ENCODE data around the gene TEX13D. TPM values are rescaled to one million over a fixed set of nuclear protein-coding genes. Genes with fewer than 3 reads are reported as not detected.

Gene TEX13D
- total RNA-seq = not detected in 2 replicates

GRCh38 chrX:124332481-124333424 is at the start of gene TEX13D:
Gene TEX13D, plus strand, starts transcription at chrX:124332660. Its CDS starts 258 bp downstream, at chrX:124332918.

DNA sequence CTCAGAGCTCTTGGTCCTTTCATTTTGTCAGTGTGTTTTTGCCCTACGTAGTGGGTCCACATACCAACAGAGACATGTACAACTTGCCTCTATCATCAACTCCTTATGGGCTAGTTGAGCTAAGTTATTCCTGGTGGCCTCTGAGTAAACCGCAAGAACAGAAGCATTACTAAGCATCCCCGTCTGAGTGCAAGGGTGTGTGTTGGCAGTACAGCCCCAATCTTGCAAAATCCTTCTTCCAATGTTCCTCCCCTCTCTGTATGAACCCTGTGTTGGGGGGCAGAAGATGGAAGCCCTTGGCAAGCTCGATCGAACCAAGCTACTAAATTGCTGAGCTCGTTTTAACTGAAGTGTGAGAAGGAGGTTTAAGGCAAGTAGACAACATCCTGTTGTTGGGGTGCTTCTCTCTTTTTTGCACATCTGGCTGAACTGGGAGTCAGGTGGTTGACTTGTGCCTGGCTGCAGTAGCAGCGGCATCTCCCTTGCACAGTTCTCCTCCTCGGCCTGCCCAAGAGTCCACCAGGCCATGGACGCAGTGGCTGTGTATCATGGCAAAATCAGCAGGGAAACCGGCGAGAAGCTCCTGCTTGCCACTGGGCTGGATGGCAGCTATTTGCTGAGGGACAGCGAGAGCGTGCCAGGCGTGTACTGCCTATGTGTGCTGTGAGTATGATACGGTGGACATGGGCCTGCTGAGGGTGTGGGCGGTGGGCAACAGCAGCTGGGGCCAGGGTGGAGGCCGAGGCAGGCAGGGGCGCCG is 13.8 kb downstream of the TEX13D start, which contains the start of gene SH2D1A:
SH2D1A (plus strand) TSS at position 447 of the 760 bp plus-strand sequence; CDS start at position 527, 80 bp downstream.

Other genes starting within 250 kb of the TEX13D start
- not detected in 2 replicates for gene SH2D1A, start 13.9 kb downstream of the TEX13D start, total RNA-seq